M059J (cell line): ENCODE measurements around the gene ADCK2. TPM values are rescaled to one million over a fixed set of nuclear protein-coding genes. Genes with fewer than 3 reads are reported as not detected.
"Not testable (repeated sequence)": the region's sequence is repeated elsewhere in the genome, so short reads cannot be mapped to it uniquely, and the experiment has no call there.

Source experiments
- DNase-seq: peaks from one replicate; pipeline ENCODE4 v3.0.0-alpha.2; 2012; ENCODE audit warnings: low read depth
- total RNA-seq: library from RNA; depleted of rRNA; stranded (reverse); fragments of >200 nt; shearing (Covaris generic); gene quantifications from 2 replicates; pipeline ENCODE4 v1.2.3, GENCODE V29; 2014; rRNA removed

The ADCK2 gene
- total RNA-seq, 1 experiment from 2014 or later: 22.0 TPM

DNA sequence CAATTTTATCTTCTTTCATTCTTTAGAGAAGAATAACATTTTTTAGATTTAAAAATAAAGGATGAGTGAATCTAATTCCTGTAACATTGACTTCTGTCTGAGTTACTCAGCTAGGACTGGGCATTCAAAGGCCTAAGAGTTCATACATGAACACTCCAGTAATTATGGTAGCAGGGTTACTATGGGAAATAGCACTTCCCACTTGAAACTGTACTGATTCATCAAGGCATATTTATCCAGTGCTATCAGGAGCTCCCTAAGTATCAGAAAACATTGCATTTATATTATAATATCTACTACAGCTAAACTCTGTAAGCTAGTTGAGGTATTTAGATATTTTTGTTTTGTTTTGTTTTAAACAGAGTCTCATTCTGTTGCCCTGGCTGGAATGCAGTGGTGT lies 65.5 kb downstream of the ADCK2 start:
- no peak for DNase-seq

DNA sequence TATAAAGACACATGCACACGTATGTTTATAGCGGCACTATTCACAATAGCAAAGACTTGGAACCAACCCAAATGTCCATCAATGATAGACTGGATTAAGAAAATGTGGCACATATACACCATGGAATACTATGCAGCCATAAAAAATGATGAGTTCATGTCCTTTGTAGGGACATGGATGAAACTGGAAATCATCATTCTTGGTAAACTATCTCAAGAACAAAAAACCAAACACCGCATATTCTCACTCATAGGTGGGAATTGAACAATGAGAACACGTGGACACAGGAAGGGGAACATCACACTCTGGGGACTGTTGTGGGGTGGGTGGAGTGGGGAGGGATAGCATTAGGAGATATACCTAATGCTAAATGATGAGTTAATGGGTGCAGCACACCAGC lies 70.5 kb downstream of the ADCK2 start:
- not testable (repeated sequence) for DNase-seq

DNA sequence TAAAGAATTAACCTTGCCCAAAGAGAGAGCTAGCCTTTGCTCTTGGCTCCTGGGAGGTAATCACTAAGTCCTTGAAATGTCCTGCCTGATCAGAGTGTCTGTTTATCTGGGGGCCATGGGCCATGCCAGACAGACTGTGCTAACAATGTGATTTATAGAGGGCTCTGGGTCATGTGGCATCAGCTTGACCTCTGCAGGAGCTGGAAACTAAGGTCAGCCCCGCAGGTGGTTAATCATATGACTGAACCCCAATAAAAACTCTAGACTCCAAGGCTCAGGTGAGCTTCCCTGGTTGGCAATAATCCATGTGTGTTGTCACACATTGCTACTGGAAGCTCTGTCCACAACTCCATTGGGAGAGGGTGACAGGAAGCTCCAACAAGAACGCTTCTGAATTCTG lies 71.3 kb downstream of the ADCK2 start:
- DNase-seq: no peak

Other genes starting within 250 kb of the ADCK2 start
- gene MKRN1, start 193.4 kb upstream of the ADCK2 start, total RNA-seq: 49.3 and 77.7 TPM in 2 replicates
- 11.5 and 19.9 TPM in 2 replicates for gene DENND2A, start 32.1 kb upstream of the ADCK2 start, total RNA-seq
- gene NDUFB2, start 23.8 kb downstream of the ADCK2 start, total RNA-seq: 734 and 940 TPM in 2 replicates